Stimulated activated CD8-positive, alpha-beta memory T cell treated with anti-CD3 and anti-CD28 coated beads, Interleukin-4, amount 100 ng/mL, for 48 hours (primary cell): ENCODE results near the gene ZNF319.

Source experiments
- DNase-seq: peaks from one replicate; pipeline ENCODE4 v3.0.0-alpha.2; 2020

ZNF319 gene

DNA sequence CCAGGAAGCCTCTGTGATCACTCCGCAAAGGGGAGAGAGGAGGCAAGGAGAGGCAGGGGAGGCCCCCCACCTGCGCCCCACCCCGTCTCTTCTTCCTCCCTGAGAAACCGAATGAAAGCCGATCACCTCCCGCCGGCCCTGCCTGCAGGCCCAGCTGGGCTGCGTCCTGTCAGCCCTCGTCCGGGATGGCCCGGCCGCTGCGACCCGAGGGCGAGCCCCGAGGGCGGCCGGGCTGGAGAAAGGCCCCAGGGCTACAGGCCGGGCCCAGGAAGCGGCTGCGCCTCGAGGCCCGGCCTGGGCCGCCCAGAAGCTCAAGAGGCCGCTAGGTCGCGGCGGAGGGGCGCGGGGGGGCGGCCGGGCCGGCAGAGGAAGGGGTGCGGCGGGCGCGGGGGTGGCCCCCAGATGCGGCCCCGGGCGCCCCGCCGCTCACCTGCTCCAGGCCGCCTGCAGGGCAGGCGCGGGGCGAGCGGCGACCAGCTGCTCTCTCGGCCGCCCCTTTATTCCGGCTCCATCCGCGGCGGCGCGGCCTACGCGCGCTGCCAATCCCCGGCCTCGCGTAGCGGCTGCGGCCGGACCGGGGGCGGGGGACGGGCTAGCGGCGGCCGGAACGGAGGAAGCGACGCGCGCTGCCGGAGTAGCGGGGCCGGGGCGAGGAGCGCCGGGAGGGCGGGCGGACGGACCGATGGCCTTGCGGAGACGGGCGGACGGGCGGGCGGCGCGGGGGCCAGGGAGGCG lies at the start of gene ZNF319:
Gene ZNF319, minus strand, starts transcription at position 702 of the 735 bp plus-strand sequence. CDS start 2,407 bp downstream, outside the sequence.
- no peak for DNase-seq

DNA sequence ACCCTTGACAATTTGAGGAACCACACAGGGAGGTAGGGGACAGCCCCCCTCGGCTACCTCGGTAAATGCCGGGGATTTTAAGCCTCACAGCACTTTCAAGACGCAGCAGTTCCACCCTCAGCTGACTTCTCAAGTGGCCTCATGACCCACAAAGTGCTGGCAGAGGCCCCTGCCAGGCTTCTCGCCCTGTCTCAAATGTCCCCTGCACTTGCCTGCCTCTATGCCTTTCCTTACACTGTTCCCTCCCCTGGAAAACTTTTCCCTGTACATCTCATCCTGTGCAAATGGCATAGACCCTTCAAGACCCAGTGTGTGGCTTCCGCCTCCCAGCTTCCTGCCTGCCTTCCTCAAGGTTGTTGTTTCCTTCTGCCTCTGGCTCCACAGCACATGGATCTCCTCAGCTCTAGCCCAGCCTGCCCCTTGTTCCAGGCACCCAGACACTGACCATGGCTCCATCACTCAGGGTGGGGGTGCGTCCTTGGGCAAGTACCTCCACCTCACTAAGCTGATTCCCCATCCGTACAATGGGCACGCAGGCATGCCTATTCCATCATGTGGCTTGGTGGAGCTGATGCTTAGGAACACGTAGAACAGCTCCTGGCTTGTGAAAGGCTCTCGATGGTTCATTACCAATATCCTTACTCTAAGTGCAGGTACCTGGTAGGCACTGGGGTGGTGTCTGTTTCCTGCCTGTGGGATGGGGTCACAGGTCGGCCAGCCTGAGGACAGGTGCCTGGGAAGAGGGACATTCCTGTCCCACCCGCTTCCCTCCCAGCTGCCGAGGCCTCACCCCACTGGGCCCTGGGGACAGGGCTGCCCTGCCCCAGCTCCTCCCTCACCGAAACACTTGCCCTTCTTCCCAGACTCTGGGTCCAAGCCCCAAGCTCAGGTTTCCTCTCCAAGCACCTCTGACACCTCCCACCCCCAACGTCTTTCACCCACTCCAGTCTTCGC lies 49.0 kb upstream of the ZNF319 start:
- no peak for DNase-seq

DNA sequence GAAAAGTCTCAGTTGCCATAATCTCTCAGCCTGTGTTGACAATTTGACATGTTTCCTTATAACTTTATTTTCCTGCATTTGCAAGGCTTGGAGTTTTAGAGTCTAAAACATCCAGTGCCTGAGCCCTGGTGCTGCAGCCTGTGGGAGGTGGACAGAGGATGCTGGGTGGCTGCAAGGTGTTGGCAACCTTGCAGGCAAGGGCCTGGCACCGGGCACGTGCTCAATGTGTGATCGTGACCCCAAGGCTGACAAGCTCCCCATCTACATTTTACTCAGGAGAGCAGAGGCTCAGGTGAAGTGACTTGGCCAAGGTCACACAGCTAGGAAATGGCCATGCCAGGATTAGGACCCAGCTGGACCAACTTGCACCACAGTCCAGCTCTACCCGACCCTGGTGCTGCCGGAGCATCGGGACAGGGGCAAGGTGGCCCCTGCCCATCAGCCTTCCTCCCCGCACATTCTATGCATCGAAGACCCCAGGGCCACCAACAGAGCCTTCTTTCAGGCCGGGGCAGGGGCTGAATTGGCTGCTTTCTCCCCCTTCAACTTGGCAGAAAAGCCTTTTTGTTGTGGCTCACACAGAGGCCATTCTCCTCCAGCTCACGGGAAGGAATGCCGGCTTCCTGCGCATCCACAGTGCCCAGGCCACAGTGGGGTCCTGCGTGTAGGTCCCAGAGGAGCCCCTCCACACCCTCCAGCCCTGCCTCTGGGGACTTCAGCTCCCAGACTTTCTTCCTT lies 48.2 kb upstream of the ZNF319 start:
- DNase-seq, result no peak

DNA sequence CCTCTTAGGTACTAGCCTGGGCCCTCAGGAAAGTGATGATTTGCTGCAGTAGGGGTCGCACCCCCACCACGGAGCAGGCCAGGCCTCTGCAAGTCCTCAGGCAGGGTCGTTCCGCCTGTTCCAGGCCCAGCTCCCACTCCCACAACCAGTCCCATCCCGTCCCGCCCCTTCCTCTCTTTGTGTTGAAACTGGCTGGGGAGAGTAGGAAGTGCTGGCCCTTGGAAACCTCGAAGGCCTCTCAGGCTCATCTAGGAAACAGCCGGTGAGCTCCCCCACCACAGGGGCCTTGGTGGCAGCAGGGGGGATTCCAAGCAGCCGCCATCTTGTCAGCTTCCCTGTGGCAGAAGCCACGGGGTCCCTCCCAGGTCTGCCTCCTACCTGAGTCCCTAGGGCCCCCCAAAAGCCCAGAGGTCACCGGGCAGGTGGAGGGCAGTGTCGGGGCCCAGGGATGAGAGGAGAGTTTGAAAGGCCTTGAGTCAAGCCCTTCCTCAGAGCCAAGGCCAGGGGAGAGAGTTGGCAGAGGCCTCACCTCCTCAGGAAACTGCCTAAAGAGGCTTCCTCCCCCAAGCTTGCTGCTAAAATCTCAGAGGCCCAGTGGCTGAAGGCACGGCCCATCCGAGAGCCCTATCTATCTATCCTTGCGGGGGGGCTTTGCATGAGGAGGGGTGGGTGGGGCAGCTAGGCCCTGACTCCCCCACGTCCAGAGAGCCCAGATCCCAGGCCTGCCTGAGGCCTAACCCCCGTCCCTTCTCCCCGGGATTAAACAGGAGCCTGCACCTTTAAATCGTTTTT lies 47.3 kb upstream of the ZNF319 start:
- DNase-seq, result no peak

DNA sequence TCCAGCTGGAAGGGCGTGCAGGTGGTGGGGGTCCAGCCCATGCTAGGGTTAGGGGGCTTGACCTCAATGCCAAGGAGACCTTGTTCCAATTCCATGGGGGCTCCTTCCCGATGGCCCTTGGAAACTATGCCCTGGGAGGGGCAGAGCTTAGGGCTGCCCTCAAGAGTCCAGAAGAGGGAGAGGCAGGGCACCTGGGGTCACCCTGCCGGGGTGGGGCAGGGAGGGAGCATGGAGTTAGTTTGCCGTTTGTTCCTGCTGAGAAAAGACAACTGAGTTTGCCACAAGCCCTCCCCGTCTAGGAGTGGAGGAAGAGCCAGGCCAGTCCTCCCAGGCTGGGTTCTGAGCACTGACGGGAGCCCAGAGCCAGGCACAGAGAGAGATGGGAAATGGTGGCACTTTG lies 46.5 kb upstream of the ZNF319 start:
- no peak for DNase-seq

DNA sequence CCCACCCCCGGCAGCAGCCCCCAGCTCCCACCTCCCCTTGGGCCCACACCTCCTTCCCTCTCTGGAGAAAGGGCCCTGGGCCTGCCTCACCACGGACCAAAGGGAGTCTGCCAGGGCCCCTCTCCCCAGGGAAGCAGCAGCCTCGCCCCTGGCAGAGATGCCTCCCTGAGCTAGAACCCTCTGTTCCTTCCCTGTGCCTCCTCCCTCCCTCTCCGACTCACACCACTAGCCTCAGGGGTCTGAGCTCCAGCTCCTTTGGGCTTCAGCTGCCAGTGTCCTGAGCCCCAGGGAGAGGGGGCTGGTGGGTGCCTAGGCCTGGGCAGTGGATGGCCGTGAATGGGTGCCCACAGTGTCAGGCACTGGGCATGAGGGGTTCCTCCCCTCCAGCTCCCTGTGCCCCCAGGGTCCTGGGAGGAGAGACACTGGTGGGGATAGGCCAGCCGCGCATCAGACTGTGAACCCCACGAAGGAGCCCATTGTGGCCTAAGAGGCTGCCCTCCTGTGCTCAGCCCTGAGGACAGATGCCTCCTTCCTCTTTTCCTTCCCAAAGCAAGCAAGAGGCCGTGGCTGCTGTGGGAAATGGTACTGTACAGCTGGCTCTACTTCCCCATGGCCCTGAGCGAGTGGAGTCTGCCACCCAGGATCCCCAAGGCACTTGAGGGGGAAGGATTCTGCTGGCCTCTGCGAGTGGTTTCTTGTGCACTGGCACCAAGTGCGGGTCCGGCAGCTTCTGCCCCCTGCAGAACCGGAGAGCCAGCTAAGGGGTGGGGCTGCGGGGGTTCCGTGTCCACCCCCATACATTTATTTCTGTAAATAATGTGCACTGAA lies 45.8 kb upstream of the ZNF319 start:
- no peak for DNase-seq

DNA sequence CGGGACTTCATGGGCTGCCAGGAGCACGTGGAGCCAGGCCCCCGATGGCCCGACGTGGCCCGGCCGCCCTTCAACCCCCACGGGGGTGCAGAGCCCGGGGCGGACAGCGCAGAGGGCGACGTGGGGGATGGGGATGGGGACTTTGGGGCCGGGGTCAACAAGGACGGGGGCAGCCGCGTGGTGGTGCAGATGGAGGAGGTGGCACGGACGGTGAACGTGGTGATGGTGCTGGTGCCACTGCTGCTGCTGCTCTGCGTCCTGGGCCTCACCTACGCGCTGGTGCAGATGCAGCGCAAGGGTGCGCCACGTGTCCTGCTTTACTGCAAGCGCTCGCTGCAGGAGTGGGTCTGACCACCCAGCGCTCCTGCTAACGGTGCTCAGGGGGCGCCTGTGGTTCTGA lies 44.6 kb upstream of the ZNF319 start:
- no peak for DNase-seq

DNA sequence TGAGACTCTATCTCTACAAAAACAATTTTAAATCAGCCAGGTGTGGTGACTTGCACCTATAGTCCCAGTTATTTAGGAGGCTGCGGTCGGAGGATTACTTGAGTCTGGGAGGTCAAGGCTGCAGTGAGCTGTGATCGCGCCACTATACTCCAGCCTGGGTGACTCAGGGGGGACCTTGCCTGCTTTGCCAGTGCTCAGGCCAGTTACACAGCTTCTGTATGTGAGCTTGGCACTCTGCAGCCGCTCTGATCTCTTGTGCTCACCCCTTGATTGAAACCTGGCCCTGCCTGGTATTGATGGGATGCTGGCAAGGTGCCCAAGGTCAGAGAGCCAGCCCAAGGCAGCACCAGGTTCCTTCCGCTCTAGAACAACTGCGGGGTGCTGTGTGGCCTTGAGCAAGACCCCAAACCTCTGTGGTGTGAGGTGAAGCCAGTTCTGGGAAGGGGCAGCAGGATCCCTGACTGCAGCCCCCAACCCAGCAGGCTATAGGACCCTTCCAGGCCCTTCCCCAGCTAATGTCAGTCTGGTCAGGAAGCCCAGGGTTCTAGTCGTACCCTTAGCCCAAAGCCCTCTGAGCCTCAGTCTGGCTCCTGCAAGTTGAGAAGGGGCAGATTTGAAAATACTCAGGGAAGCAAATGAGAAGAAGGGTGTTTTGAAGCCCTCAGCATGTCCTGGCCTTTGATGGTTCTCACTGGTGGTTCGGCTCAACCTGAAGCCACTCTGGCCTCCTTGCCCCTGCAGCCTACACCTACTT lies 44.0 kb upstream of the ZNF319 start:
- DNase-seq, result no peak

DNA sequence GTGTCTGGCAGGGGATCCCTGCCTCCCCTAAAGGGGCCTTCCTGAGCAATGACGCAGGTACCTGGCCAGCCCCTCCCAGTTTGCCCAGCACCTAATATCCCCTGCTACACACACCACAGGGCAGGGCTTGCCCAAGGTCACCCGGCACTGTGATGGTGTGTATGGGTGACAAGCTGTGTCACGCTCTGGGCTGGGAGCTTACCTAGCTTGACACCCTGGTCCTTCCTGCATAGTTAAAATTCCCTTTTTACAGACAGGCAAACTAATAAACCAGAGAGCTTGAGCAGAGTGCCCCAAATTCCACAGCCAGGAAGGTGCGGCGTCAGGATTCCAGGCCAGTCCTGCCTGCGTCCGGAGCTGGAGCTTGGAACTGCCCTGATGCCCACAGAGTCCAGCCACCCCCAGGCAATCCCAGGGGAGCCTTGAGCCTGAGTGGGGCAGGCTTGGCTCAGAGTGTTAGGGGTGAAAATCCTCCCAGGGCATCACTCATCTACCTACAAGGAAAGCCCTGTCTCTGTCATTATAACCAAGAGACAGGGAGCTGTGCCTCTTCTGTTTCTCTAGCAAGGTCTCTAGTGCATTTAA lies 43.2 kb upstream of the ZNF319 start:
- no peak for DNase-seq

DNA sequence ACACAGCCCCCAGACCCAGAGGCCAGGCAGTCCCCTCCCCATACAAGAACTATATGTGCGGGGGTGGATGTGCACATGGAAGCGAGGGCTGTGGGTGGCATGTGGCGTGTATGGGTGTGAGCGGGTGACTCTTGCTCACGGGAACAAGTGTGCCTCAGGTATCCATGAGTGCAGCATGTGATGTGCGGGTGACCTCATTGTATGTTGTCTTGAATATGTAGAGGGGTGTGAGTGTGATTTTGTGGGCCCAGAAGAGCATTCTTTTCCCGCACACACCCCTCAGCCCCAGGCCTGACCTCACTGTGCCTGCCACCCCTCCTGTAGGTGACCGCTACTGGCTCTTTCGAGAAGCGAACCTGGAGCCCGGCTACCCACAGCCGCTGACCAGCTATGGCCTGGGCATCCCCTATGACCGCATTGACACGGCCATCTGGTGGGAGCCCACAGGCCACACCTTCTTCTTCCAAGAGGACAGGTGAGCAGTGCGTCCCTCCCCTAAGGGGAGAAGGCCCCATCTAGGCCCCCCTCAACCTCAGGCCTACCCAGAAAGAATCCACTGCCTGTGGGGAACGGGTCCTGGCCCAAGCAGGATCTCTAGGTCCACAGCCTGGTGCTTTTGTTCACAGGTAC lies 42.5 kb upstream of the ZNF319 start:
- DNase-seq, result no peak

DNA sequence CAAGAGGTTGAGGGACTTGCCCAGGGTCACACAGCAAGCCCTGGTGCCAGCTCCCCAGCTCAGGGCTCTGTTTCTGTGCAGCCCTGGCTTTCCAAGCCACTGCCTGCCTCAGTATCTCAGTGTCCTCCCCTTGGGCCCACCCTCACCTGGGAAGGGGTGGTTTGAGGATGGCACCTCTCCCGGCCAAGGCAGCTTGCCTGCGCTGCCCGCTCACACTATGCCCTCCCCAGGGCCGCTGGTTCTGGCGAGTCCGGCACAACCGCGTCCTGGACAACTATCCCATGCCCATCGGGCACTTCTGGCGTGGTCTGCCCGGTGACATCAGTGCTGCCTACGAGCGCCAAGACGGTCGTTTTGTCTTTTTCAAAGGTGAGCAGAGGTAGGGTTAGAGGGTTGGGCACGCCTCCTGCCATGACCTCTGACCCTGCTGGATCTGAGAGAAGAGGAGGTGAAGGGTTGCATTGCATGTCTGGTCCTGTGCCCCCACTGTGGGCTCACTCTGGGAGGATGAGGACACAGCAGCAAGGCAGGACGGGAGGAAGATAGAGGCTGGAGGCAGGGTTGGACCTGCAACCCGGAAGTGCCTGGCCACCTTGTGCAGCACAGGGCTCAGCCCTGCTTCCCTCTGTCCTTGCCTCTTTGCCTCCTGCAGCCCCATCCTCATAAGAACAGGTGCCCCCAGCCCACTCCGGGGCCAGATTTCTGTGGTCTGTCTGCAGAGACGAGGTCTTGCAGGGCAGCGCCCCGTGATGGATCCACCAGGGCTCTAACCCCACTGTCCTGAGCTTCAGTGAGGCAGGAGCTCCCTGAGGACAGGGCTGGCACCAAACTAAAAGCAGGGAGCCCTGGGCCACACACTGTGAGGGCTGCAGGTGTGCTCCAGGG lies 41.8 kb upstream of the ZNF319 start:
- DNase-seq, result no peak

DNA sequence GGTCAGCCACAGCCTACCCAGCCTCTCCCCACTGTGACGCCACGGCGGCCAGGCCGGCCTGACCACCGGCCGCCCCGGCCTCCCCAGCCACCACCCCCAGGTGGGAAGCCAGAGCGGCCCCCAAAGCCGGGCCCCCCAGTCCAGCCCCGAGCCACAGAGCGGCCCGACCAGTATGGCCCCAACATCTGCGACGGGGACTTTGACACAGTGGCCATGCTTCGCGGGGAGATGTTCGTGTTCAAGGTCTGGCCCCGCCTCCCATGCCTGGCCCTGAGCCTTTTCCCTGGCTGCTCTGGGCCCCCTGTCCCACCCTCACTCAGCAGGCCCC lies 41.1 kb upstream of the ZNF319 start:
- DNase-seq, result no peak

DNA sequence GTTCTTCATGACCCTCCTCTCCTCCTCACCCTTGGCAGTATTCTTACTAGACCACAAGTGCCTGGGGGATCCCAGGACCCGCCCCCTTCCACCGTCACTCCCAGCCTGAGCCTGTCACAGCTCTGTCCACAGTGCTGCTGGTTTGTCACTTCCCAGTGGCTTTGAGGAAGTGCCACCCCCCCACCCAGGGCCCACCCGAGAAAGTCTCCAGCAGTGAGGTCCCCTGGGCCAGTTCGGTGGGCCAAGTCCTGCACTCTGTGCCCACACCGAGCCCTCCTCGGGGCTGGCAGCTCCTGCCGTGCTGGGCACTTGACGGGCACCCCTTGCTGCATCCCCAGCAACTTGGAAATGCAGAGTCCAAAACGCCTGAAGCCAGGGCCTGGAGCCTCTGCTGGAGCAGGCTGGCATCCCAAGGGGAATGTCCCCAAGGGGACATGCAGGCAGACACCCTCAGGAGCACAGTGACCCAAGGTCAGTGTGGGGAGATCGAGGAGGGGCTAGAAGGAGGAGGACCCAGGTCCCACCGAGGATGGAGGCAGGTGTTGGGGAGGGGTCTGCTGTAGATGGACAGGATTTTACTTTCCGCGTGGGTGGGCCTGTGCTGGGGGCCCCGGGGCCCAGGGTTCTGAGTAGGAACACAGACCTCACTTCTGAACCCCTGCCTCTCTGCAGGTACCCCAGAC lies 40.6 kb upstream of the ZNF319 start:
- no peak for DNase-seq

DNA sequence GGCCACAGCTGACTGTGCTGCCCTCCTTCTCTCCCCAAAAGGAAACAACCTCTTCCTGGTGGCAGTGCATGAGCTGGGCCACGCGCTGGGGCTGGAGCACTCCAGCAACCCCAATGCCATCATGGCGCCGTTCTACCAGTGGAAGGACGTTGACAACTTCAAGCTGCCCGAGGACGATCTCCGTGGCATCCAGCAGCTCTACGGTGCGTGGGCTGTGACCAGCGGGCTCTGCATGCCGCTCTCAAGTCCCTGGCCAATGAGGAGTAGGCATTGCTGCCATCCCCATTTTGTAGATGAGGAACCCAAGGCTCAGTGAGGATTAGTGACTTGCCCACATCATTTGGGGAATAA lies 40.0 kb upstream of the ZNF319 start:
- no peak for DNase-seq

DNA sequence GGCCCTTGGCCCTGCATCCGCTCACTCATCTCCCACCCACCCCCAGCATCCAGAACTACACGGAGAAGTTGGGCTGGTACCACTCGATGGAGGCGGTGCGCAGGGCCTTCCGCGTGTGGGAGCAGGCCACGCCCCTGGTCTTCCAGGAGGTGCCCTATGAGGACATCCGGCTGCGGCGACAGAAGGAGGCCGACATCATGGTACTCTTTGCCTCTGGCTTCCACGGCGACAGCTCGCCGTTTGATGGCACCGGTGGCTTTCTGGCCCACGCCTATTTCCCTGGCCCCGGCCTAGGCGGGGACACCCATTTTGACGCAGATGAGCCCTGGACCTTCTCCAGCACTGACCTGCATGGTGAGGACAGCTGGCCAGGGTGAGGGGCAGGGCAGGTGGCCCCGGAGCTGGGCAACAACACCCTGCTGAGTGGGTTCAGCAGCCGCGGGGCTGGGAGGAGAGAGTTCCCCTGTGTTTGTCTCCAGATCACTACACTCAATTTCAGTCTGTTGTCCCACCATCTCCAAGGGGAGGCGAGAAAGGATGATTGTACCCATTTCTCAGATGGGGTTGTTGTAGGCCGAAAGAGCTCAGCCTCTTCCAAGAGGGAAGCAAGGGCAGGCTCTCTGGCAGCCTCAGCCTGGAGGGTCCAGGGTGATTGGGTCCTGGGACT lies 39.5 kb upstream of the ZNF319 start:
- DNase-seq, result no peak

DNA sequence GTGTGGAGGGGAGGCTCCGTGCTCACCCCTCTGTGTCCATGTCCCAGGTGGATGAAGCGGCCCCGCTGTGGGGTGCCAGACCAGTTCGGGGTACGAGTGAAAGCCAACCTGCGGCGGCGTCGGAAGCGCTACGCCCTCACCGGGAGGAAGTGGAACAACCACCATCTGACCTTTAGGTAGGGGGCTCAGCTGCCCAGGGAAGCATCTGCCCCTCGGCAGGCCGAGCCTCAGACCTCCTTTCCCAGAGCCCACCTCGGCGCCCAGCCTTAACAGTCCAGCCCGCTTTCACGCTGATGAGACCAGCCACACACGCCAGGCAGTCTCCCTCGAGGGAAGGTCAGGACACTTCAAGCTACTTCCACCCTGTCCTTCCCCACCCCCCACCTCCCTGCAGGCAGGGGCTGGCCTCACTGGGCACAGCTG lies 37.8 kb upstream of the ZNF319 start:
- DNase-seq, result no peak

DNA sequence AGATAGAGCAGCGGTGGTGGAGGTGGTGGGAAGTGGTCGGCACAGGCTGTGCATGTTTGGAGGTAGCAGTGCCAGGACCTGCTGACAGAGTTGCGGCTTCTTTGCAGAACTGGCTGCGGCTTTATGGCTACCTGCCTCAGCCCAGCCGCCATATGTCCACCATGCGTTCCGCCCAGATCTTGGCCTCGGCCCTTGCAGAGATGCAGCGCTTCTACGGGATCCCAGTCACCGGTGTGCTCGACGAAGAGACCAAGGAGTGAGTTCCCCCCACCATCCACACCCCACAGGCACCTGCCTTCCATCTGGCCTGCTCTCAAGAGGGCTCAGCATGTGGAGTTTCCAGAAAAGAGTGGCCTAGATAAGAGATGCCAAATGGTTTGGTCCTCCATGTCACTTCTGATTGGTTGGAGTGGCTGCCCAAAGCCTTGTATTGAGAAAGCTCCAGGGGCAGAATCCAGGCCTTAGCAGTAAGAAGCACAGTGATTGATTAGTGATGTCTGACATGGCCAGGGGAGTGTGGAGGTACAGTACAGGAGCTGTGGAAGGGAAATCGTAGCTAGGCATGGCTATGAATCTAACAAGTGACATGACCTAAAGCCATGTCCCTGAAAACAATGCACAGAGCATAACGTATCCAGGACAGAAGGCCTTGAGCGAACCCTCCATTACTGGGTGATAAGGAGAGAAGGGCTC lies 37.0 kb upstream of the ZNF319 start:
- no peak for DNase-seq
